HEK293T (cell line): ENCODE results near the gene GPRIN3.

ENCODE experiments used
- ARNT ChIP-seq: fragments of 450-650 bp; IDR thresholded peaks from 2 replicates; pipeline ENCODE4 v1.6.1; 2017; ENCODE audit warnings: mild to moderate bottlenecking
- BHLHE40 ChIP-seq: fragments of 450-650 bp; IDR thresholded peaks from 2 replicates; pipeline ENCODE4 v1.6.1; 2016; ENCODE audit warnings: mild to moderate bottlenecking, moderate library complexity, borderline replicate concordance
- CTBP1 ChIP-seq: fragments of 450-650 bp; IDR thresholded peaks from 2 replicates; pipeline ENCODE4 v1.6.1; 2016; ENCODE audit warnings: borderline replicate concordance
- ELF4 ChIP-seq: fragments of 450-650 bp; IDR thresholded peaks from 2 replicates; pipeline ENCODE4 v1.6.1; 2017; ENCODE audit warnings: antibody characterized with exemption
- FOXA1 ChIP-seq: fragments of 450-650 bp; IDR thresholded peaks from 2 replicates; pipeline ENCODE4 v1.6.1; 2016; ENCODE audit warnings: mild to moderate bottlenecking
- FOXM1 ChIP-seq: fragments of 450-650 bp; IDR thresholded peaks from 2 replicates; pipeline ENCODE4 v1.6.1; 2017; ENCODE audit warnings: mild to moderate bottlenecking, borderline replicate concordance
- HDGF ChIP-seq: fragments of 450-650 bp; IDR thresholded peaks from 2 replicates; pipeline ENCODE4 v1.6.1; 2017; ENCODE audit warnings: antibody characterized with exemption, borderline replicate concordance
- L3MBTL2 ChIP-seq: fragments of 450-650 bp; conservative IDR thresholded peaks from 2 replicates; pipeline ENCODE4 v1.6.1; 2016; ENCODE audit warnings: mild to moderate bottlenecking
- NFRKB ChIP-seq: fragments of 450-650 bp; IDR thresholded peaks from 2 replicates; pipeline ENCODE4 v1.6.1; 2016; ENCODE audit warnings: mild to moderate bottlenecking, moderate library complexity
- SP1 ChIP-seq: fragments of 450-650 bp; IDR thresholded peaks from 2 replicates; pipeline ENCODE4 v1.6.1; 2017
- SUZ12 ChIP-seq: fragments of 450-650 bp; IDR thresholded peaks from 2 replicates; pipeline ENCODE4 v1.6.1; 2016; ENCODE audit warnings: mild to moderate bottlenecking
- TARDBP ChIP-seq: fragments of 450-650 bp; IDR thresholded peaks from 2 replicates; pipeline ENCODE4 v1.6.1; 2016
- ZNF384 ChIP-seq: fragments of 450-650 bp; IDR thresholded peaks from 2 replicates; pipeline ENCODE4 v1.6.1; 2016
- TF ChIP-seq, protein P1 (sequence below): fragments of 450-650 bp; IDR thresholded peaks from 2 replicates; pipeline ENCODE4 v1.6.1; 2016

DNA sequence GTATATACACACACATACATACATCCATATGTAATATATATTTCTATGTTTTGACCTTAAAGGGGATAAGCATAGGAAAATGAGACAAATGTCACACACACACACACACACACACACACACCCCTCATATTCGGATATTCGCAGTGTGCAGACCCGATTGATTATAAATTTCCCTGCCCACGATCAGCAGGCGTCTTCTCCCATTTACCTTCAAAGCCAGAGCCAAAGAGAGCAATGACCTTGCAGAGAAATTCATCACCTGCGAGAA lies 488 bp downstream of the GPRIN3 start:
- TF ChIP-seq L3MBTL2 (no peak), SP1 (no peak), BHLHE40 (no peak), FOXA1 (no peak), TARDBP (no peak), CTBP1 (no peak), HDGF (no peak), SUZ12 (no peak), ELF4 (no peak), ZNF384 (no peak), FOXM1 (no peak), ARNT (no peak), NFRKB (no peak)
- TF ChIP-seq, protein P1, sequence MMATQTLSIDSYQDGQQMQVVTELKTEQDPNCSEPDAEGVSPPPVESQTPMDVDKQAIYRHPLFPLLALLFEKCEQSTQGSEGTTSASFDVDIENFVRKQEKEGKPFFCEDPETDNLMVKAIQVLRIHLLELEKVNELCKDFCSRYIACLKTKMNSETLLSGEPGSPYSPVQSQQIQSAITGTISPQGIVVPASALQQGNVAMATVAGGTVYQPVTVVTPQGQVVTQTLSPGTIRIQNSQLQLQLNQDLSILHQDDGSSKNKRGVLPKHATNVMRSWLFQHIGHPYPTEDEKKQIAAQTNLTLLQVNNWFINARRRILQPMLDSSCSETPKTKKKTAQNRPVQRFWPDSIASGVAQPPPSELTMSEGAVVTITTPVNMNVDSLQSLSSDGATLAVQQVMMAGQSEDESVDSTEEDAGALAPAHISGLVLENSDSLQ = no peak
